HG02970 (cell line): ENCODE measurements around the gene SLC9A9.

Experiments
- ATAC-seq: cut with Tn5 transposase; IDR thresholded peaks from one replicate; pipeline ENCODE4 v1.9.1; 2021; ENCODE audit warnings: mild to moderate bottlenecking, moderate library complexity, moderate number of reproducible peaks; ENCODE audit not compliant: unreplicated experiment, low FRiP score

Gene SLC9A9

DNA sequence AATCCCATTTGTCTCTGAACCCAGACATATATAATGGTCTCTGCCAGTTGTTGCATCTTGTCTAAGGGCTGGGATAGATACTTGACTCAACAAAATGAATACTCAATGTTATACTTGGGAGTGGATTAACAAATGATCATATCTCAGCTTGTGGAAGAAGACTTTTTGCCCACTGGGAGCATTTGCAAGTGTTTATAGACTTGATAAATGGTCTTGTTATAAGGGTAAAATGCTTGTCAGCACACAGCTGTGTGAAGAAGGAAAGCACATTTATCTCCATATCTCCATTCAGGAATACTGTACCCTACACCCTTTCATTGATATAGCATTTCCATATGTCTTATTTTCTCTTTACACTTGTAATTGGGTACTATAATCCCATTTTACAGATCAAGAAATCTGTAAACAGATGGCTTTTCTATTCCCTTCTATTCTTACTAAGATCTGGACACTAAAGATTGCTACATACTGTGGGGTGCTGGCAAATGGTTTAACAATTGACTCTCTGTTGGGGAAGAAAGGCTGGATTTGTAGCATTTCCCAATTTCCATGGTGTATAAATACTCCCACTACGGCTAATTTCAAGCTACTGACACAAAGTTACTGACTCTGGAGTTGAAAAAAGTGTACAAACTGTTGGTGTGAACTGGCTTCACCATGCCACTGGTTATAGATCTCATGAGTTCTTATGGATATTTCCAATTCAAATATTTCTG lies 574.1 kb downstream of the SLC9A9 start:
- ATAC-seq, result no peak

DNA sequence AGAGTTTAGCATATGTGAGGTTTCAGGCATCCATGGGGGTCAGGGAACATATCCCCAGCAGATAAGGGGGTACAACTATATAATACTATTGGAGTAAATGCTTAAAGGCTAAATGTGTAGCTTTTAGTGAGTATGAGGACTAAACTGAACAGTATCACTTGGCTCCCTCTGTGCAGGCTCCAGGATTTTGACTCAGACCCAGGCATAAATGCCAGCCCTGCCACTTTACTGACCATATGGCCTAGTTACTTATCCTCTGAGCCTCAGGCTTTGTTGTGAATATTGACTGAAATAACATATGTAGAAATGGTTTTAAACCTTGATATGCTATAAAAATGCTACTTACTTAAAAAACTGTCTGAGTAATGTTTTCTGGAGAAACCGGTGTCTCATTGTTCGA lies 577.1 kb downstream of the SLC9A9 start:
- no peak for ATAC-seq

- no peak for ATAC-seq
These were observed 578.5 kb downstream of the SLC9A9 start for GRCh38 chr3:143269741-143270140.

- ATAC-seq, result no peak
These were observed 580.3 kb downstream of the SLC9A9 start for GRCh38 chr3:143267989-143268388.

DNA sequence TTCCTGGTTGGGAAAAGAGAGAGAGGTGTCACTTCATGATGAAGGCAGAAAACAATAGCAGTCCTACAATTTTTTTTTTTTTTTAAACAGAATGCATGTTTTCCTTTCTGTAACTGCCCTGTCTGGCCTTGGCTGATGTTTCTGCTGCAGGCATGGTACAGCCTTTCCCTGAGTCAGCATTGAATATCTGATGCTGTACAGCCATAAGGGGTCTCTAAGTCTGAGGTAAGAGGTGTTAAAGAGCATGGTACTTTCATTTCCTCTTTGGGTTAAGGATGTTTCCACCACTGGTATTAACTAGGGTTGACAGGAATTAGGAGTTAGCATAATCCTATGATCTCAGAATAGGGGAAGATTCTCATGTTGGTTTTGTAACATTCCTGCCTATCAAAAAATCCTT lies 581.3 kb downstream of the SLC9A9 start:
- ATAC-seq, result no peak

DNA sequence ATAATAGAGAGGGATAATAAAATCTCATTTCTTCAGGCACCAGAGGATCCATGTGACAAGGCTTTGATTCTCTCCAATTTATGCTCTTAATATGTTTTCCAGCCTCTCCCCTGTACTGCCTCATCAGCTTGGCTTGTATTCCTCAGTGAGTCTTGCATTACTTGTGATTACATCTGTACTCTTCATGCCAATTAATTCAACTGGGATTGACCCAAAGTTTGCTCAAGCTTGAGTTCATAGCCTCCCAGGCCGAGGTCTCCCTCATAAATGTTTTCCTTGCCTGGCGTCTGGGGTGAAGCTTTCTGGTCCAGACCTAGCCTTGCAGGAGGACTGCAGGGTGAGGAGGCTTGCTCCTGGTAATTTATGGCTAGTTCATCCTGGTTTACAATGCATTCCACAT lies 581.8 kb downstream of the SLC9A9 start:
- ATAC-seq, result no peak

DNA sequence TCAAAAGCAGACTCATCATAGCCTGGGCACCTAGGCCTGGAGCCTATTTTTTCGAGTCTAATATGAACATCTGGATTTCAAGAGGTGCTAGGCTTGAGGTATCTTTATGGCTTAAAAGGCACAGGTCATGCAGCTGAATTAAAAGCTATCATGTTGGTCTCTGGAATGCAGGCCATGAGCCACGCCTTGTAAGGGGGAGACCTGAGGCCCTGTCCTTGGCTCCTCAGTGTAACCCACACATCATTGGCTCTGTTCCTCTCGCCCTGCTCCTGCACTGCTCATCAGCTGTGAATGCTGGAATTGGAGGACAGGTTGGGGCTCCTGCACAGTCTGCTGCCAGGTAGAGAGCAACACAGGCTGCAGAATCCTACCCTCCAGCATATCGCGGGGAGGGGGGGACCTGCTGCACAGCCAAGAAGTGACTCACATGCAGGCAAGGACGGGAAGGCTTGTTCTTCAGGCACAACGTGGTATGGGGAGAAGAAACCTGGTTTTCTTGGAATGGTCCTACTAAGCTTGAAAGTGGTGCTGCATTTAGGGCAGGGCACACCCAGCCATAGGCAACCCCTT lies 582.7 kb downstream of the SLC9A9 start:
- no peak for ATAC-seq

DNA sequence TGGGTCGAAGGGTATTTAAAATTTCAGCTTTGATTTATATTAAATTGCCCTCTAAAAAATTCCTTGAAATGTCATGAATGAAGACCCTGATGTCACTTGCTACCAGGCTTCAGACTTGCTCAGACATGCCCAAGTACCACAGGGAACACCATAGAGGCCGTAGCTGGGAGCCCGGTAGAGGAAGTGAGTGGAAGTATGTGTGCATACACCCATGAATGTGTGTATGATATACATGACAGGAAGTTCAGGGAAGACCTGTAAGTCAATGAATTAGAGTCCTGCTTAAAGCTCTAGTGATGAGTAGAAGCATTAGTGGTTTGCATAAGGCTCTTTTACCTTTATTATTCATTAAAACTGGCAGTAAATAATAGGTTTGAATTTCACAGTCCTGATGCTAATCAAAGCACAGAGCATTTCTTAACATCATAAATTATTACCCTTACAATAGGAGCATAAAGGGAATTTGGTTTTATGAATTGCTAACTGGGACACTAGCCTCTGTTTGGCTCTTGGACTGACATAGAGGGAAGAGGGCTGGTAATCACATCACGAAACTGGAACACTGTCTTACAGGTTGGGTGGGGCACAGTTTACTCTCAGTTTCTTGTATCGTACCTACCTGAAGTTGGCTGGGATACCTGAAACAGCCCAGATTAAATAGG lies 584.3 kb downstream of the SLC9A9 start:
- ATAC-seq, result no peak

DNA sequence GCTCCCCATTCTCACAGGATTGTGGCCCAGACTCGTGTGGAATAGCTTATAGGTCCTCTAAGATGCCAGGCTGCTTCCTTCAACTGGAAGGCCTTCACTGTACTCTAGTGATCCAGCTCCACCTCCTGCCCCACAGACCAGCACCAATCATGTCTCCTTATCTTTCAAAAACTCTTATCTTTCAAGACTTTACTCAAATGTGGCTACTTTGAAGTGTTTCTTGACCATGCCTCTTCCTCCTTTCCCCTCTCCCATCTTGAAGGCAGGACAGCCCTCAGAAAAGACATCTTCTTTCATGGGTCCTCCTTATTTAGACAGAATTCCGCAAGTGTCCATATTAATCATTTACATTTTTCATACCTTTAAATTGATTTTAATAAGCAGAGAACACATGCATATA lies 586.4 kb downstream of the SLC9A9 start:
- ATAC-seq, result no peak

DNA sequence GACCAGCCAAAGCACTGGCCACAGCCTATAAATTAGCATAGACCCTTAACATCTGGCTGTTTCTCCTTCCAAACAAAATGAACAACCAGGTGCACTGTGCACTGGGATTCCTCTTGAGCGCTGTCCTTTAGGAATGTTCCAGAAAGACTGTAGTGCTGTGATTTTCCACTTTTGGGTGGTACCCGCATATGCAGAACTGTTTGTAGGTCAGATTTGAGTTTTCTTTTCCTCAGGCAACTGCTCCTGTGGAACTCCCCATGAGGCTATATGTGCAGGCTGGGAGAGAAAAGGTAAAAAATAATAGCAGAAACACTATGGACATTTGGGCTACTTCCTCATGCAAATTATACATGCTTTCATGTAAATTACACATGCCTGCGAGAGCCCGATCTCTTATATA lies 589.6 kb downstream of the SLC9A9 start:
- no peak for ATAC-seq

DNA sequence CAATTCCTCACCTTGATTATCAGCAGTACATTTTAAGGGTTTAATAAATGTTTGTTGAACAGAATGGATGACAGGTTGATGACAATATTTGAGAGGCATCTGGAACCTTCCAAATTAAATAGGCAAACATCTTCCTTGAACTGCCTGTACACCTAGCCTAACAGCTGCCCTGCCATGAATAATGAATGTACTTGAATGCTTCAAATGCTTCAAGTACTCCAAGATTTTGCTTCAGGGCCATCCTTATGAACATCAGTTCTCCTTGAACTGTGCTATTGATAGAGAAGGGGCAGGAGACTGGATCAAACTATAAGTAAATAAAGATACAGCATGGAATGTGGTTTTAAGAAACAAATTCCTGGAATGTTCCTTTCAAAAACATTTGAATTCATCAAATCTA lies 591.9 kb downstream of the SLC9A9 start:
- ATAC-seq, result no peak

- no peak for ATAC-seq
These were observed 592.5 kb downstream of the SLC9A9 start for GRCh38 chr3:143255739-143256138.

DNA sequence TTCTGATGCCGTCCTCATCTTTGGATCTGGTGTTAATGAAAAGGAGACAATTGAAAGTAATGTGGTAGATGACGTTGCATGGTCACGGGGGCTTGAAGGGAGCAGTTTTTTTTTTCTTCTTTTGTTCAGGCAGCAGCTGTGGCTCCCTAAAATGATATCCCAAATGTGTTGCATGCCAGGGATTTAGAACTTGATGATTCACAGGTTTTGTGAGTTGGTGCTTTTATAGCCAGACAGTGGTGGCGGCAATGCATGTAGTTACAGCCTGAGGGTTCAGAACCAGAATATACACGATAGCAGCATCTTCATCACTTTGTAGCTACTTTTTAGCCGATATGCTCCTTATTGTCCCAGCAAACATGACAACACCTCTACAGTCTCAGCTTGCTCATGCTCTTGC lies 595.3 kb downstream of the SLC9A9 start:
- ATAC-seq, result no peak

GRCh38 chr3:143249014-143249413 lies 599.3 kb downstream of the SLC9A9 start:
- no peak for ATAC-seq

DNA sequence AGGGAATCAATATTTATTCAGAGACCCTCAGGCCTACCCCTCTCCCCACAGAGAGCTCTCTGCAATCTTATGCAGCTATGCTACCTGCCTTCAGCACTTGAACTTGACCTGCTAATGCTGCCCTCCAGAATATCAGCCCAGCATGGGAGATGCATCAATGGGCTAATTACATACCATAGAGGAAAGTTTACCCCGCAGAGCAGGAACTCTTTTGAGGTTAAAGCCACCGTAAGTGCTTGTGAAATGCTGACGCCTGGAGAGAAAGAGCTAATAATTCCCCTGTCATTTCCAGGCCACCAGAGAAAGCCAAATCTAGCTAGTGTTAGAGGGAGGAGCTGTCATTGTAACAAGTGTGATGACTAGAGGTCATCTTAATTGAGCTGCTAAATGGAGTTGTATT lies 601.2 kb downstream of the SLC9A9 start:
- ATAC-seq, result no peak

DNA sequence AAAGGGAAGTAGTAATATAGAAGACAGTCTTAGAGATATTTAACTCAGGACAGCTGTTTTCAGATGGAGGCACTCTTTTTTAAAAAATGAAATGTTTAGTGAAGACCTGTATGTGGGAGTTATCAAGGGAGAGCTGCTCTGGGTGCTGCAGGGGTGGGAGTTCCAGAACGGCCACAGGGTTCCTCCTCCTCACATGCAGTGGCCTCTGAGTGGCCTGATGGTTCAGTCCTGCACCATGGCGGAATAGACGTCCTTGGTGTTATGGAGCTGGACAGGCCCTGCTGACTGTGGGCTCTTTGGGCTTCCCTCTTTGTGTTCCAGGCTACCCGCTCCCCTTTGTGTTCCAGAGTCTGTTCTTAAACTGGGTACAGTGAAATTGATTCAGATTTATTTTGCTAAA lies 602.6 kb downstream of the SLC9A9 start:
- no peak for ATAC-seq

DNA sequence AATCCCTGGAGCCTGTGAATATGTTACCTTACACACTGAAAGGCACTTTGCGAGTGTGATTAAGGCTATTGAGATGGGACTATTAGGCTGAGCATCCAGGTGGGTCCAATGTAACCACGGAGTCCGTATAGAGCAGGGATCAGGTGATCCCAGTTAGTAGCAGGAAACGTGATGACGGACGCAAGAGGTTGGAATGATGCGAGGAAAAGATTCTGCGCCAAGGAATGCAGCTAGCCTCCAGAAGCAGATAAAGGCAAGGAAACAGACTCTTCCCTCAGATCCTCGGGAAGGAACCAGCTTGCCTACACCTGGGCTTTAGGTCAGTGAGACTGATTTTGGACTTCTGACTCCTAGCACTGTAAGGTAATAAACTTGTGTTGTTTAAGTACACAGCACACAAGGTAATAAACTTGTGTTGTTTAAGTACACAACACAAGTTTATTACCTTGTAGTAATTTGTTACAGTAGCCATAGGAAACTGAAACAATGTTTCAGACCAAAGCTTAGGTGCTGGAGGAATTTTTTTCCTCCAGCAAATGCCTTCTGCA lies 603.7 kb downstream of the SLC9A9 start:
- ATAC-seq, result no peak

DNA sequence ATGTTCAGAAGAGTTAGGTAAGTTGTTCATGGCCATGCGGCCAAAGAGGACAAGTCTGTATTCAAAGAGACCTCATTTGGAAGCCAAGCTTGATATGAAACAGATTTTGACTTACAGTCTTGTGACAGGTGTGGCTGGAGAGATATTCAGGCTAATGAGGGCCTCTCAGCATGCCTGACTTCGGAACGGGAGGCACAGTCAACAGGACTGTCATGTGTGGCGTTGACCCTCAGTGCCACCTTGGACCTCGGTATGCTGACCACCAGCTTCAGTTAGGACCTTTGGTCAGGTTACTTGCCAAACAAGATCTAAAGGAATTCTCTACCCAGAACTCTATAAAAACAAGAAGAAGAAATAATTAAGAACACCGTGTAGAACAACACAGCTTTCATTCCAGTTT lies 604.6 kb downstream of the SLC9A9 start:
- no peak for ATAC-seq

DNA sequence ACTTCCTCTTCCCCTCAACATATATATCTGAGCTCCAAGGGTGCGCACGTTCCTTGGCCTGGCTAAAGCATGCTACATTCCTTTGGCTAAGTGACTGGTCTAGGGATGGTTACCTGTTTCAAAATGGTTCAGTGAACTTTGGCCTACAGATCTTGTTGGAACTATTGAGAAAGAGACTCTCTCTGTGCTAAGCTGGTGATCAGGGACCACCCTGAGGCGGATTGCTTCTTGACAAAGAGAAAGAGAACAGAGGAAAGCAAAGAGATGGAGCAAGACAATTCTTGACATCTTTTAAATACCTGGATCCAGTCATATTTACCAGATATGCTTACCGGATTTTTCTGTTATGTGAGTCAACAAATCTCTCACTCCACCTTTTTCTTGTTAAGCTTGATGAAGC lies 605.6 kb downstream of the SLC9A9 start:
- no peak for ATAC-seq

DNA sequence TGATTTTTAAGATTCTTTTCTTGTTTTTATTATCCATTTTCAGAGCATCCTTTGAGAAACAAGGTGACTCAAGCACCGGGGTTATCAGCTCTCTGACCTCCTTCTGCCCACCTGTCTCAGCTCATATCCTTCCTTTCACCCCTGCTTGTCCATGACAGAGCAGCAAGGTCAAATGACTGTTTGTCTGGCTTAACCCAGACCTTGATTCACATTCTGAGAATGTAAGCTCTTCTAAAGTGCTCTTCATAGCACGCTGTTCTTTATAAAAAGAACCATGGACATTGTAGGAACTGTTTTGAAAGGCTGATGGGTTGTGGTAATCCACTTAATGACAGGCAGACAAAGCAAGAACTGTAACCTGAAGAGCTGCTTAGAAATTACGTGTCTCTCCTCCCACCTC lies 606.2 kb downstream of the SLC9A9 start:
- ATAC-seq, result no peak

DNA sequence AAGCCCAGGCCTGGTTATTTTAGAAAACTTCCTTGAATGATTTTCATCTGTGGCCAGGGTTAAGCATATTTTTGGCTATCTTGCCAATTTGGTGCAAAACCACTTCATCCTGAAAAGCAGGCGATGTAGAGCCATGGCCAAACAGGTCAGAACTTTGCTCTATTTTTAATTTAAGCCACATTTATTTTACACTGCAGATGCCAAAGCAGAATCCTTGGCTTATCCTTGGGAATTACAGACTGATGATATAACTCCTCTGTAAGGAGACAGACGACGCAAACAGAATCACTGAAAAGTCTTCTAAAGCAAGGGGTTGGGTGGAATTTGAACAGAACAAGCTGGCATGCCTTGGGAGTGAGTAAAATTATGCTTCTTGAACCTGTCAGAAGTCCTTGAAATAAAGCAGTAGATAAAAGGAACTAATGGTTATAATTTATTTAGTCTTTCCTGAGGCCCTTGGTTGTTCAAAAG lies 606.8 kb downstream of the SLC9A9 start:
- ATAC-seq, result no peak

DNA sequence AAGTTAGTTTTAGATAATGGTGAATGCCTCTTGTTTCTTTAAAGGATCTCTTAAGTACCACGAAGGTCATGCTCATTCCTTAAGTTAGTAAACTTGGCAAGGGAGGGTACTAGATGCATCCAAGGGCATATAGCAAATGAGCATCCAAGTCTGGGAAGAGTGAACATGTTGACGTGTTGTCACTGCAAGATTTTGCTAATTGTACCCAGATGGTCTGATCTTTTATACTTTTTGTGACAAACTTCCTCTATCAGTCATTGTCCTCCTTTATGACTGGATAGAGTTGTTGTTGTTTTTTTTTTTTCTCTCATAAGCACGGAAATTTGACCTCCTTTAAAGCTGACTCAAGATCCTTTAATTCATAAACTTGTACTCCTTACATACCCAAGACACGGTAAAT lies 607.4 kb downstream of the SLC9A9 start:
- ATAC-seq, result no peak
